ENCODE results near the gene NEK10. TPM values are rescaled to one million over a fixed set of nuclear protein-coding genes. Genes with fewer than 3 reads are reported as not detected.
A peak's percentile ranks its signal among the peaks of the same experiment; 100 is the strongest.

NEK10 gene
- total RNA-seq, 2 donors from 2014 or later = 0.73 to 0.98 TPM

DNA sequence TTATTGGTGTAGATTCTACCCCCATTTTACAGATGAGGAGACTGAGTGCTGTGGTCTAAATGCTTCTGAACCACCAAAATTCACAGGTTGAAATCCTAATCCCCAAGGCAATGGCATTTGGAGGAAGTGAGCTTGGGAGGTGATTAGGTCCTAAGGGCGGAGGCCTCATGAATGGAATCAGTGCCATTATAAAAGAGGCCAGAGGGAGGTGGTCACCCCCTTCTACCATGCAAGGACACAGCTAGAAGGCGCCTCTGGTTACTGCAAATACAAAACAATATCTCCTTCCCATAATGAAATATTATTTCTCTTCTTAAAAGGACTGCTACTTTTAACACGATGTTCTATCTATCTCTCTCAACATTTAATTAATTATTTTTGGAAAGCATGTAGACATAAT, 223.5 kb downstream of the NEK10 start:
- ATAC-seq (no peak), DNase-seq (no peak)
- intact Hi-C loops (cut with DNase I, micrococcal nuclease) = no loop called here

DNA sequence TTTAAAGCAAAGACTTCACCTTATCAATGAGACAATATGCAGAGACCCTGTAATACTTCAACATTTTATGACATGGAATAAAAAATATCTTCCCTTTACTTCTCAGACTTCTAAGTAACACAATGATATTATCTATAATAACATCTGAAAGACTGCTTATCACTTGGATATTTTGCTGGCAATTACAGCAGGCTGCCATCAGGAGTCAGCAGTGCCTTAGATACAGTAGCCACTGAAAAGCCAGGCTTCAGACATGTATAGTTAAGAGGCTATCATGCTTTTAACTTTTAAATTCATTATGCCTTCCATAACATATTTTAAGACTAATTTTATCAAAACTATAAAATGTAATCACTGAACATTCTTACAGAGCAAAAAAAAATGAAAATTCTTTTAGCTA, 227.5 kb downstream of the NEK10 start:
- intact Hi-C loops (cut with DNase I, micrococcal nuclease) = no loop called here
- DNase-seq (no peak), ATAC-seq (no peak)

DNA sequence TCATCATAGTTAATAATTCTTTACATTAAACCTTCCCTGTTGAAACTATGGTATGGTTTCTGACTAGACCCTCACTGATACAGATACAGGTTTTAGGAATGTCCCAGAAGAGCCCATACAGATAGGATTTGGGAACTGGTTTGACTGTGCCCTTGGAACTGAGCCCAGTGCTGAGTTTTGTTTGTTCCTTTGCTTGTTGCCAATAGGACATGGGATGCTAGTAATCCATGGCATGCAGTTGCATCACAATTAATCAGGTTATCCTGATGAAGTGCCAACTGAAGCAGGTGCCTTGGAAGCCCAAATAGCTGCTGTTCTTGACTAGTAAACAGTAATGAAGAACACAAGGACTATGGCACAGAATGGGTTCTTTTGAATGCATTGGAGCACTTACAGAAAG, 230.6 kb downstream of the NEK10 start:
- no peak for ATAC-seq
- intact Hi-C loops (cut with DNase I, micrococcal nuclease) = loop anchor here in 1 of 2 donors (10.0 kb wide), 1 partner anchor 136 kb away; no protein-coding TSS in a partner anchor
- DNase-seq = no peak

DNA sequence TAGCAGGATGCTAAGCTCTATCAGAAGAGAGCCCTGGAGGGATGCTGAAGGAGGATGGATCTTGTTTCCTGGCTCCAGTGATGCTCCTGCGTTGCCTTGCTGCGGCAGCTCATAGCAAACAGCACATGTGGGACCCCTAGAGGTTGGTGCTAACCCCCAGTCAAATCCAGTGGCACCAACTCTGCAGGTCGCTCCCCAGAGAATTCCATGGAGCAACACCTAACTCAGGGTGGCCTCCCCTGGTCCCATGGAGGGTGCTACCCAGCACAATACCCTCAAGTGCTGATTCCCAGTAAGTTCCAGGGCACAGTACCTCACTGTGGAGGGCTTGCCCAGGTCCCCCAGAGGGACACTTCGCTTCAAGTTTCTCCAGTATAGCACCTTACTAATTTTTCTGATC, 231.2 kb downstream of the NEK10 start:
- DNase-seq (no peak), ATAC-seq (no peak)
- intact Hi-C loops (cut with DNase I, micrococcal nuclease) = loop anchor here in 1 of 2 donors (10.0 kb wide), 1 partner anchor 137 kb away; no protein-coding TSS in a partner anchor

DNA sequence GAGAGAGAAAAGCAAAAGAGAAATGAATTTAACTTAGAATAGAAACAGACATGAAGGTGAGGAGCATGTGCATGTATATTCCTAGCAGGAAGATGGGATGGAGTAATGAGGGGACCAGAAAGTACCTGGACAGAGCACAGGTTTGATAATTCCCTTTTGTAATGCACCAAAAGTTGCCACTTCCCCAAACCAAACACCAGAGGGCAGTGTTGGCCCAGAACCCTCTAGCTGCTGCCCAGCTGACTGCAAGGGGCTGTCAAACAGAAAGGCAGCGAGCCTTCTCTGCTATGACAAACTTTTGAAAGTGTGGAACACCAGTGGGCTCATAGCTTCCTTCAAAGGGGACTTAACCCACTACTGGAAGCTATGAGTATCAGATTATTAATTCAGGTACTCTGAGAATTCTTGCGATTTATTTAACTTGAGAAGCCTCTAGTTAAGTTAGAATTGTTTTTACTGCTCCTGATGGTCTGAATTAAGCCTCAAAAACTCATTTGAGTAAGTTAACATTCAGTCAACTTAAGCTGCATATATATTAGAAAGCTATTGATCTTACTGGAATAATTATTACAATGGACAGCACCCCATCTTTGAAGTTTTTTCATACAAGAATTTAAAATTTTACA, 234.9 kb downstream of the NEK10 start:
- intact Hi-C loops (cut with DNase I, micrococcal nuclease) = loop anchor here in 1 of 2 donors (10.0 kb wide), 1 partner anchor 141 kb away; no protein-coding TSS in a partner anchor
- DNase-seq (peak; percentile 42 to 57), ATAC-seq (peak; percentile 88)

DNA sequence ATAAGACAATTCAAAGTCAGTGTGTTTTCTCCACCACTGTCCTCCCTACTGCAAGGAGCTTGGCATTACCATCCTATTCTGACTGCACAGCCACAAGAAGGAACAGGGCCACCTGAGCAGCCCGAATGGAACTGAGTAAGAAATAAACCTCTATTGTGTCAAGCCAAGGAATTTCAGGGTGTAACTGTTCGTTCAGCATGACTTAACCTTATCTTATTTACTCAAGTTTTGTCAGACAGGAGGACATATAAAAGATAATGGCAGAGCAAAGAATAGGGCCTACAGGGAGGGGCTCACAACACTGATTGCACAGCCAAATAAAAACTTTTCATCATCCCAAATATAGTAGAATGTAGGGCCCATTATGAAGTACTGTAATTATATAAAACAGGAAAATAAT, 236.1 kb downstream of the NEK10 start:
- DNase-seq (no peak), ATAC-seq (peak; percentile 80)
- intact Hi-C loops (cut with DNase I, micrococcal nuclease) = loop anchor here in 1 of 2 donors (10.0 kb wide), 1 partner anchor 142 kb away; no protein-coding TSS in a partner anchor

DNA sequence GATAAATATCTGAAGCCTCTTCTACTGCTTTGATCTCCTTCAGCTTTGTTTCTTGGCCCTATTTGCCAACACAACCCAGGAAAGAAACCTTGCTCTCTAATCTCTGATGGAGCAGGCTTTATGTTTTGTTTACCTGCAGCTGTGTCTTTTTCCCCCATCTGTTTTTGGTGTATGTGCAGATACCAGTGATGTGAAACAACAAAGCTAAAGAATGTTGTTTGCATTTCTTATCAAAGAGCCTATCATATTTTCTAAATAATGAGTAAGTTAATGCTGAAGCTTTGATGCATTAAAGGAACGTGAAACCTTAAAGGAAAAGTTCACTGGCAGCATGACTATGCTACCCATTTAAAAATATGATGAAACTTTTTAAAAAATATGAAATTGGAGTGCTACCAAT, 238.4 kb downstream of the NEK10 start:
- intact Hi-C loops (cut with DNase I, micrococcal nuclease) = loop anchor here in 1 of 2 donors (10.0 kb wide), 1 partner anchor 144 kb away; no protein-coding TSS in a partner anchor
- DNase-seq (no peak), ATAC-seq (no peak)

DNA sequence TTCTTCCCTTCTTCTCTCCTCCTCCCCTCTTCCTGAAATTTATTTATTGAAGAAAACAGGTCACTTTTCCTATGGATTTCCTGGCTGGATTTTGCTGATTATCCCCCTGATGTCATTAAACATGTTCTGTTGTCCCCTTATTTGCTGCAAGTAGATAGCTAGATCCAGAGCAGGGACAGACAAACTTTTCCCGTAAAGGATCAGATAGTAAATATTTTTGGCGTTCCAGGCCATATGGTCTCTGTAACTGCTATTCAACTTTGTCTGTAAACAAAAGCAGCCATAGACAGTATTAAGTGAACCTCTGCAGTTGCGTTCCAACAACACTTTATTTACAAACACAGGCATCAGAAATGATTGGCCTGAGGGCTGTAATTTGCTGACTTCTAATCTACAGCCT, 241.3 kb downstream of the NEK10 start:
- ATAC-seq (no peak), DNase-seq (no peak)
- intact Hi-C loops (cut with DNase I, micrococcal nuclease) = no loop called here

DNA sequence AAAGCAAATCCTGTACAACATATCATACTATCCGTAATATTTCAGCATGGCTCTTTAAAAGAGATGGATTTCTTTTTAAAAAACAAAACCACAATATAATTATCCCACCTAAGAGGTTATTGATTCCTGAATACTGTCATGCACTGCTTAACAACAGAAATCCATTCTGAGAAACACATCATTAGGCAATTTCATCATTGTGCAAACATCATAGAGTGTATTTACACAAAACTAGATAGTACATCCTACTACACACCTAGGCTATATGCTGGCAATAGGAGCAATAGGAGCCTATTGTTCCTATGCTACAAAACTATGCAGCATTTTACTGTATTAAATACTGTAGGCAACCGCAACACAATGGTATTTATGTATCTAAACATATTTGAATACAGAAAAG, 242.0 kb downstream of the NEK10 start:
- ATAC-seq = peak; percentile 64
- no peak for DNase-seq
- intact Hi-C loops (cut with DNase I, micrococcal nuclease) = no loop called here

DNA sequence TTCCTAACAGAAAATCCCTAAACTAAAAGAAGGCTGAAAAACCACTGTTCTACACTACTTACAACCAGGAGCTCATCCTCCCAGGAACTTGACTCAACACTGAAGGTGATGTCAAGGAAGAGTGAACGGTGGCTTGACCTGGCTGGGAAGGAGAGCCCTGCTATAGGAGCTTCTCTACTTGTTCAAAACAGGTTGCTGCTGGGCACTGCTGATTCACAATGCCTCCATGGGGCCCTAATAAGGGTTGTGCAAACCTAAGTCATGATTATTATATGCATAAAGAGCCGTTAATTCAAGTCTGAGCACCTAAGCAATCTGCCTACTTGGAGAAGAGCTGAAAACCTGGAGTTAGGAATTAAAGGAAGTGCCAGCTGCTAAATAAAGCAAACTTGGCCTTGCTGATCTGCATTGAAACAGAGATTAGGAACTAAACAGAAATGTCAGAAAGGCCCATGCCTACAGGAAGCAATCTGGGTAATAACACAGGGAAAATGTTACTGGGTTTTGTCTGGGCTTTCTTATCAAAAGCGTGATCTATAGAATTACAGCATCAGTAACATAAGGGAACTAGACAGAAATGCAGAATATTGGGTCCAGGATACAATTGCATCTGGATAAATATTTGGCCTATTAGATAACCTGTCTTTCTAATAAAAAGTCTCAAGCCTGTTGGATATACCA, 243.2 kb downstream of the NEK10 start:
- no peak for ATAC-seq
- intact Hi-C loops (cut with DNase I, micrococcal nuclease) = no loop called here
- no peak for DNase-seq

DNA sequence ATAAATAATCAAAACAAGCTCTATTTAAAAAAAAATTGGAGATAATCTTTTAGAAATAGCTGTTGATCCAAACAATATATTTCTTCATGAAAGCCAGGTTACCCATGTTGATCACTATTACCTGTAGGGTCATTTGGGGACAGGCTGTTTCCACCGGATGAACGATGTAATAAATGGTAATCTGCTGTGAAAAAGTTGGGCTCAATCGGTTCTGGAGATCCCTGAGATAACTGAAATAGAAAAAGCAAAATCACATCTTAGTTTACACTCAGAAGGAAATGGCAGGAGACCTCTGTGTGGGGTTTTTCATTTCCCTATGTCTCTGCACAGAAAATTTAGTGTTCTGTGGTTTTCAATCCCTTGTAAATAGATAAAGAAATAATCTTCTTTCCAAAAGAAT, 249.5 kb downstream of the NEK10 start:
- intact Hi-C loops (cut with DNase I, micrococcal nuclease) = no loop called here

DNA sequence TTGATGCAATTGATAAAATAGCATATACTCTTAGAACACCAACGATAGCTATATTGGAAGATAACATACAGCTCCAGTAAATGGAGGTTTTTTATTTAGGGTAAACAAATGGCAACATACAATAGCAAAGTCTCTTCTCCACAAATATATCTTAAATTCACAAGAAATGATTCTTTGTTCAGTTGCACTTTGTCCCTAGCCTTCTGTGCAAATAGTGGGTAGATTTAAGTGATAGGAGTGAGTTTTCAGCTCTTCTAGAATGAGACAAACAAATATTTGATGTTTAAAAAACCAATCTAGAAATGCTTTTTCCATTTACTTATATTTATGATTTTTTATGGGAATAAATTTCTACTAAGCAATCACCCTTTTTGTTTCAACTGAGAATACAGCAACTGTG, 253.8 kb downstream of the NEK10 start:
- ATAC-seq (no peak), DNase-seq (no peak)
- intact Hi-C loops (cut with DNase I, micrococcal nuclease) = no loop called here

More for the DNA sequence above, 249.5 kb downstream of the NEK10 start:
- DNase-seq (no peak), ATAC-seq (no peak)

DNA sequence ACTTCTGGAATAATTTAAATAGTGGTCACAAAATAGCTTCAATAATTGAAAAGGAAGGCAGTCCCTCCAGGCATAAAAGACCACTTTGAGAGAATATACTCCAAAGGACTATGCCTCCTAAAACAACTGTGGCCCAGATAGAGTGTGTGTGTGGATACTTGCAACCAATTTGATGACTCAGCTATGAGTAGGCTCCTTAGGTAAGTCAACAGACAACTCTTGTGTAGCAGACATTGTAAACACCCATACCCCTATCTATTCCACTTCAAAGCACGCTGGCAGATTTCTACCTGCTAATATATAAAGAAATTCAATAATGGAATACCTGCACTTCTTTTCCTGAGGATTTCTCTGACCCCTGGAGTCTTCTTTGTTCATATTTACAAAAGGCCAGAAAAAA, 254.5 kb downstream of the NEK10 start:
- DNase-seq (no peak), ATAC-seq (no peak)
- intact Hi-C loops (cut with DNase I, micrococcal nuclease) = no loop called here

DNA sequence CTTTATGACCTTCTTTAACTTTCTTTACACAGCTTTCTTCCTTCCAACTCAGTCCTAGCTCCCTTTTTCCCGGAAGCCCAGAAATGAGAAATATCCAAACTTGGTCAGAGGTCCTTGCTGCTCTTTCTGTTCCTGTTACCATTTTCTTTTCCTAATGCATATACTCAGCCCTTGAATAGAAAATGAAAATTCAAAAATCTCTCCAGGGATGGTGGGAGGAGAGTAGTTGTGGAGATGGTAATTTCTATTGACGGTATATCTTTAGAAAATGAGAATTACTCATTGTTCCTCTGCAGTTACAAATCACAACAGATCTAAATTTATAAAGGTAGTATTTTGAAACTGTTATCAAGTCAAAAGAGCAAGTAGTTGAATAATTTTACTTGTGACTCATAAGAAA, 255.1 kb downstream of the NEK10 start:
- intact Hi-C loops (cut with DNase I, micrococcal nuclease) = no loop called here

DNA sequence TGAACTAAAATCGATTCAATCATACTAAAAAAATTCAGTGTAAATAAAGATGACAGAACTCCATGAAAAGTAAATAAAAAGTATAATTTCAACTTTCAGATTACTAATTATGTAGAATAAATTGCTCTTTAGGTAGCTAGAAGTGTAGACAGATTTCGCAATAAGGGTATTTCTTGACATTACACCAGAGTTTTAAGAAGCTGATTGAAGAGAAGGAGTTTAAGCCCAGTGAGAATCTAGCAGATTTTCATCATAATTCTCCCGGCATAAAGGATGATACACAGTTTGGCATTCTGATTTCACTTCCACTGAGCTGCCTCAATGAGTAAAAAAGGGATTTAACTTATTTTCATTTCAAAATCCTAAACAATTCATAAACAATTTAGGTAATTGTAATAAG, 259.2 kb downstream of the NEK10 start:
- DNase-seq (no peak), ATAC-seq (no peak)
- intact Hi-C loops (cut with DNase I, micrococcal nuclease) = no loop called here

More for the DNA sequence above, 255.1 kb downstream of the NEK10 start:
- ATAC-seq (no peak), DNase-seq (no peak)

DNA sequence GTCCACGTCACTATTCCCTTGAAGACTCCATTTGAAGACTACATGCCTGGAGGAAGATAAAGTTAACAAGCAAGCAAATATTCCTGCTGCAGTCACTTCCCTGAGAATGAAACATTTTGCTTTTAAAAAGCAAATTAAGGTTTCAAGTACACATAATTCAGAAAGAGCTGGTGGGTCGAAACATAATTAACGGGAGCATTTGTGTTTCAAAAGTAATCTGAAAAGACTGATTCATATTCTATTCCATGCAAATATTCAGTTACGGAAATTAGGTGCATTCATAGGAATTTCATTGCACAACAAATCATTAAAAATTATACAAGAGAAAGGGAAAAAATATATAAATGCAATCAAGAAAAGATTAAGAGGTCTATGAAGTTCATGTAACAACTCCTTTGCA, 260.9 kb downstream of the NEK10 start:
- intact Hi-C loops (cut with DNase I, micrococcal nuclease) = no loop called here
- ATAC-seq (no peak), DNase-seq (no peak)

DNA sequence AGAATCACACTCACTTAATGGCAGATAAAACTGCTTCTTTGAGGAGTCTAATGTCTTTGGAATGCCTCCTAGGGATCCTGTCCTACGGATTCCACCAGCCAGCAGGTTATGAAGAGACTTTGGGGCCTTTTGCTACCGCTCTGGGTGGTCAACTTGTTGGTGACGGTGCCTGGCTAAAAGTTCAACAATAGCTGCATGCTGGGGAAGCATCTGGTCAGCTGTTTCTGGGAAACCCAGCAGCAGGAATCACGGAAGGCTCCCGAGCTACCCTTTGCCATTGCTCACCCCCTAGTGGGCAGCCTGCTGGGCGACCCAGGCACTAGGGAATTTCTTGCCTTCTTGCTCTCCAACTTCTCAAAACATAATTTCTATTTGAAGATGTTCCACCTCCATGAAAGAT, 263.3 kb downstream of the NEK10 start:
- DNase-seq = peak in 1 of 2 donors; percentile 32
- ATAC-seq = peak; percentile 59
- intact Hi-C loops (cut with DNase I, micrococcal nuclease) = no loop called here

DNA sequence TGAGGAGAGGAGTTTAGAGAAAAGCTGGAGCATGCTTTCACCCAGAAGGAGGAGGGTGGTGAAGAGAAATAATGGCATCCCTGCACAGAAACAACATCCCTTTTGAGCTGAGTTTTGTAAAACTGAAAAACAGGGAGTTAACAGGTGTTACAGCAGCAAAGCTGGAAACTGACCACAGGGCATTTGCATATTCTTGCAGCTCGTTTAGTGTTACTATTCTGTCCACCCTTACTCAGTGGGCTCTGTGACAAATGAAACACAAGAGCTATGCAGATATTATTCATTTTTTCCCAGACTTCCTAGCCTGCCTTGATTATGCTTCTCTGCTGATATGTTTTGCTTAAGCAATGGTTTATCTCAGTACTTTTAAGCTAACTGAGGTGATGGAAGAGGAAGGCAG, 272.0 kb downstream of the NEK10 start:
- ATAC-seq = no peak
- DNase-seq = no peak
- intact Hi-C loops (cut with DNase I, micrococcal nuclease) = no loop called here

DNA sequence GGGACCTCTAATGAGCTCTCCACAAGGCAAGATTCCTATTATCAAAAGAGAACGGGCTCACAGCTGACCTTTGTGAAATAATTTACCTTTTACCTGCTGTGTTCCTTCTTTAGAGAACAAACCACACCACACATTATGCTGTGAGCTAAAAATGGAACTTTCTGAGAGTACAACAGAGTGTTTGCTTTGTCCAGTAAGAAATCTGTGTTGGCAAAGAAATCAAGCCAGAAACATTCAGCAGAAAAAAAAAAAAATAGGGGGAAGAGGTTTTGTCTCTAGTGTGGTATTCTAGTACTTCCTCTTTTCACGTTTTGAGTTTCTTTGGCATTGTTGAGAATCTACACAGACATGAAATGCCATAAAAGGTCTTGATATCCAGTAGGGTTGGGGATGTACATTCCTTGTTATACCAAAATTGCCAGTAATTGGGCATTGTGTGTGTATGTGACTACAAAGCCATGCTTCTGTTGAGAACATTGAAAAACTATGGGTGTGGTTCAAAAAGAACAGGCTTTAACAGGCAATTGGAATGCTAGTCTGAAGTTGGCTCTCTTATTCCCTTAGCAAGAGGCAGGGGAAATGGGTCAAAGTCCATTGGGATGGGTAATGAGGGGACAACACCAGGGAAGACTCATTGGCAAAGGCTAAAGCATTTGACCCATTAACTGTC, 273.5 kb downstream of the NEK10 start:
- intact Hi-C loops (cut with DNase I, micrococcal nuclease) = no loop called here
- no peak for ATAC-seq

DNA sequence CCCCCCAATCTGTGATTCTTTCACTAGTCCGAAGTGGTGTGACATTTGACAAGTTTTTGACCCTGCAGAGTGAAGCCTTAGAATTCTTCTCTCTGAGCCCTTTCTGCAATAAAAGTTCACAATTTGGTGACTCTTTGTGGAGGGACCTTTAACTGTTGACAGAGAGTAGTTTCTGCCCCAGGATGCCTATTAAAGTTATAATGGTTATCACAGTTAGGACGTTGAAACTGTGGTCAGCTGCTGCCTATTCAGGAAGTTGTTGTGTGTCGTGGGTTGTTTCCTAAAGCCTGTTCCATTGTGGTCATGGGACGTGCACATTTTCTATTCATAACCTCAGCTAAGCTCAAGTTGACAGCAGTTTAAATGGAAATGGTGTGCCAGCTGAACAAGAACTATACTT, 274.5 kb downstream of the NEK10 start:
- intact Hi-C loops (cut with DNase I, micrococcal nuclease) = no loop called here
- ATAC-seq (no peak), DNase-seq (no peak)

More for the DNA sequence above, 273.5 kb downstream of the NEK10 start:
- DNase-seq = no peak
